ENCODE data around the gene NHLH1.

NHLH1 gene

GRCh38 chr1:160361814-160362167 is 5.1 kb upstream of the NHLH1 start:
- no peak for DNase-seq (ENCODE audit: low read depth)
- H3K4me3 ChIP-seq (ENCODE audit: control insufficient read depth, low read depth, low read length) = no peak overlapping the region
- no peak for TF ChIP-seq CTCF (IDR thresholded peaks at IDR 0.05; ENCODE audit: control insufficient read depth, insufficient read depth, low read depth, low read length, missing control alignments)

- TF ChIP-seq CTCF (IDR thresholded peaks at IDR 0.05; ENCODE audit: control insufficient read depth, insufficient read depth, low read depth, low read length, missing control alignments) = no peak
- DNase-seq (ENCODE audit: low read depth) = no peak
- no peak overlapping the region for H3K4me3 ChIP-seq (ENCODE audit: control insufficient read depth, low read depth, low read length)
Measured at GRCh38 chr1:160362168-160362957, 4.5 kb upstream of the NHLH1 start.

GRCh38 chr1:160363010-160363409 is 3.9 kb upstream of the NHLH1 start:
- DNase-seq (ENCODE audit: low read depth) = no peak
- H3K4me3 ChIP-seq (ENCODE audit: control insufficient read depth, low read depth, low read length) = no peak overlapping the region
- no peak for TF ChIP-seq CTCF (IDR thresholded peaks at IDR 0.05; ENCODE audit: control insufficient read depth, insufficient read depth, low read depth, low read length, missing control alignments)

- DNase-seq (ENCODE audit: low read depth) = no peak
- H3K4me3 ChIP-seq (ENCODE audit: control insufficient read depth, low read depth, low read length) = no peak overlapping the region
- TF ChIP-seq CTCF (IDR thresholded peaks at IDR 0.05; ENCODE audit: control insufficient read depth, insufficient read depth, low read depth, low read length, missing control alignments) = no peak
Measured at GRCh38 chr1:160363951-160364735, 2.7 kb upstream of the NHLH1 start.

- no peak for DNase-seq (ENCODE audit: low read depth)
- no peak overlapping the region for H3K4me3 ChIP-seq (ENCODE audit: control insufficient read depth, low read depth, low read length)
- no peak for TF ChIP-seq CTCF (IDR thresholded peaks at IDR 0.05; ENCODE audit: control insufficient read depth, insufficient read depth, low read depth, low read length, missing control alignments)
Measured at GRCh38 chr1:160365325-160365724, 1.5 kb upstream of the NHLH1 start.

- no peak for TF ChIP-seq CTCF (IDR thresholded peaks at IDR 0.05; ENCODE audit: control insufficient read depth, insufficient read depth, low read depth, low read length, missing control alignments)
- no peak overlapping the region for H3K4me3 ChIP-seq (ENCODE audit: control insufficient read depth, low read depth, low read length)
- no peak for DNase-seq (ENCODE audit: low read depth)
Measured at GRCh38 chr1:160367516-160367900, 637 bp downstream of the NHLH1 start.
